Stimulated activated CD8-positive, alpha-beta memory T cell treated with anti-CD3 and anti-CD28 coated beads, Interleukin-4, amount 100 ng/mL, for 4 hours (primary cell): ENCODE measurements around the gene AACS.
"Not testable (repeated sequence)": the region's sequence is repeated elsewhere in the genome, so short reads cannot be mapped to it uniquely, and the experiment has no call there.

Experiments used
- DNase-seq, 2 donors: peaks; one replicate each; pipeline ENCODE4 v3.0.0-alpha.2; 2020; ENCODE audit warnings: low read depth in 2 of 2, low spot score in 1 of 2

AACS gene

GRCh38 chr12:125122668-125123067, 57.4 kb downstream of the AACS start:
- DNase-seq: no peak

GRCh38 chr12:125124320-125124966, 59.2 kb downstream of the AACS start:
- no peak for DNase-seq

- no peak for DNase-seq
Measured at GRCh38 chr12:125125271-125125670, 60.0 kb downstream of the AACS start.

GRCh38 chr12:125128439-125129178, 63.4 kb downstream of the AACS start:
- no peak for DNase-seq

- no peak for DNase-seq
Measured at GRCh38 chr12:125129179-125129571, 63.9 kb downstream of the AACS start.

GRCh38 chr12:125129591-125130255, 64.5 kb downstream of the AACS start:
- no peak for DNase-seq

GRCh38 chr12:125131958-125132357, 66.7 kb downstream of the AACS start:
- DNase-seq: no peak

- DNase-seq: no peak
Measured at GRCh38 chr12:125132698-125133400, 67.6 kb downstream of the AACS start.

- no peak for DNase-seq
Measured at GRCh38 chr12:125133616-125134015, 68.4 kb downstream of the AACS start.

- no peak for DNase-seq
Measured at GRCh38 chr12:125134576-125134975, 69.3 kb downstream of the AACS start.

GRCh38 chr12:125135906-125136305, 70.7 kb downstream of the AACS start:
- DNase-seq: no peak

GRCh38 chr12:125136702-125137101, 71.5 kb downstream of the AACS start:
- no peak for DNase-seq

- no peak for DNase-seq
Measured at GRCh38 chr12:125137766-125138344, 72.6 kb downstream of the AACS start.

GRCh38 chr12:125140279-125141209, 75.3 kb downstream of the AACS start:
- no peak for DNase-seq

GRCh38 chr12:125141210-125141573, 76.0 kb downstream of the AACS start:
- DNase-seq: not testable (repeated sequence)

- DNase-seq: no peak
Measured at GRCh38 chr12:125142601-125143000, 77.4 kb downstream of the AACS start.

- DNase-seq: no peak
Measured at GRCh38 chr12:125143491-125143890, 78.3 kb downstream of the AACS start.

GRCh38 chr12:125145196-125145595, 80.0 kb downstream of the AACS start:
- no peak for DNase-seq

- DNase-seq: no peak
Measured at GRCh38 chr12:125148316-125148715, 83.1 kb downstream of the AACS start.
